AG20443 (cell line): Measurements from ENCODE around the gene LEPR.

Source experiments
- DNase-seq: peaks from one replicate; pipeline ENCODE4 v3.0.0; 2012; ENCODE audit warnings: low spot score, mixed read lengths

The LEPR gene

GRCh38 chr1:65409816-65410326 lies 10.6 kb upstream of the LEPR start:
- DNase-seq = no peak

DNA sequence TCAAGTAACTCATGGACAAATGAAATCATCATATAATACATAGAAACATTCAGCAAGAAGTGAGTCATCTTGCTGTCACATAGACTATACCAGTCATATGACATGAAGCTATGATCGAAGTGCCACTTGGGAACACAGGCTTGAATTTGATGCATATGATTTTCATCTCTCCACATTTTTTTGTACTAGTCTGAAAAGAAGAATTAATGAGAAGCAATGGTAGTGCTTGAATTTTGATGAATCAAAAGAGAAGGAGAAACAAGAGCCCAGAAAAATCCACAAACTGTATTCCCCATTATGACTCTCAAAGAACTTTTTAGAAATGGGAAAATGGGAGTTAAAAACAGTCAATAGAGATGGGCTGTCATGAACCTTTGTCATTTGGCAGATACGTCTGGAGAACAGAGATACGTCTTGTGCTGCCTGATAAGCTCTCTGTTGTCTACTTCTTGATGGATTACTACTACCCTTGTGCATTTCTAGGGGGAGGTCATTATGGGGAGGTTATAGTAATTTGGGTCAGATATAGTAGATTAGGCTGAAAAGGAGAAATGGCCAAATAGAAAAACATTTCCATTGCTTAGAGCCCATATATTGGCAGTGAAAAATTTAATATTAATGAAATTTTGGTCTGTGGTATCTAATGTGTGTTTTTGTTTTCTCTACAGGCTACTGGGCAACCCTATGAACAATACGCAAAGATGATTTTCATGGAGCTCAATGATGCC lies 8.0 kb upstream of the LEPR start:
- no peak for DNase-seq

GRCh38 chr1:65412984-65413375 lies 7.5 kb upstream of the LEPR start:
- DNase-seq = peak; percentile 26

GRCh38 chr1:65414538-65414937 lies 5.9 kb upstream of the LEPR start:
- no peak for DNase-seq

DNA sequence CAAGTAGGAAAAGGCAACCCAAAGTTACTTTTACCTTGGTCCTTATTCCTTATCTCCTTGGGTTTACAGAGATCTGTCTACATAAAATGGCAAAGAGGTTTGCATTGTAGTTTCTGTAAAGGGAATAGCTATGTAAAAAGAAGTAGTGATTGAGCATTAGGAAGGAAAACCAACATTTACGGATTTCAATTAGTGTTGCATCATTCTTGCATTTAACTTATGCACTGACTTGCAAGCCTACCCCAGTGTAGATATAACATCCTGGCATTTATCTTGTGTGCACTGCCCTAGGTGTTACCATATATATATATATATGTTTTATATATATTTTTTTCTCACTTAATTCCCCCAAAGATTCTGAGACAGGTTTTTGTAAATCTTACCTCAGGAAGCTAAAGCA lies 3.7 kb upstream of the LEPR start:
- no peak for DNase-seq

DNA sequence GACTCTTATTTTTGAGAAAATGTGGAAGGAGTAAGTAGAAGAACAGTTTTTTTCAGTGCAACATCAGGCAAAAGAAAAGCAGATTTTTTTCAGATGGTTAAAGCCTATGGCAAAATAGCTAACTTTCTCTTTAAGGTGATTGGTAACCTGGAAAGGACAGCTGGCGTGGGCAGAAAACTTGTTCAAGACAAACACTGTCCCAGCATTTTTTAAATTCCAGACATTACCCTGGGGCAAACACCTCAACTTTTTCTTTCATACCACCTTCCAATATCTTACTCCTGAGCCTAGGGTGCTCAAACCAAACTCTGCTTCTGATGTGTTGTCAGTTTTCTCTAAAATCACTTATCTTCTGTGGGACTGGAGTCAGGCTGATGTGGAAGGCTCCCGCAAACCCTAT lies 2.7 kb upstream of the LEPR start:
- DNase-seq = no peak

DNA sequence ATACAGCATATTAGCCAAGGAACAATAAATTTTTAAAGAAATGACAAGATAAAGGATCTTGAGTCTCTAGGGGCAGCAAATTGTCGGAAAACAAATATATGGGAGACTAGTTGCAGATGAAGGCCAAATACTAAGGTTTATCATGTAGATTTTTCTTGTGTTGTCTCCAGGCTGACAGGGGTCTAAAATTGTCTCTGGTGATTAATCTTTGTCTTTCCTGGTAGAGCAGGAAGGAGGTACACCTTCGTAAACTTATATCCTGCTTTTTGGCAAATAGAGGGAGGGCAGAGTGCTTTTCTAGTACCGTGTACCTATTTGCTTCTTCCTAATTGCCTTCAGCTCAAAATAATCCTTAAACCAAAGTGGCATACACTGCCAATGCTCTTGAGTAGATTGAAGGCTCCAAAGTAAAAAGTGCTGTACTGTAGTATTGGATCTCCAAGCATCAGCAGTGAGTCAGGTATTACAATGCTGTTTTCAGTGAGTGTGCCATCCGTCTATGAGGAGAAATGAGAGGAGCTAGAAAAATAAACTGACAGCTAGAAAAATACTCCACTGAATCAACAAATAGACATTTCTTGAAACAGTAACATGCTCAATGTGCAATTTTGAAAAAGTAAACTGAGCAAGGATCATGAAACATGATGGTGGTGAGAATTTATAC lies 1.8 kb upstream of the LEPR start:
- DNase-seq = no peak

- DNase-seq = peak; percentile 98
These were observed 533 bp upstream of the LEPR start for GRCh38 chr1:65419681-65420589.

DNA sequence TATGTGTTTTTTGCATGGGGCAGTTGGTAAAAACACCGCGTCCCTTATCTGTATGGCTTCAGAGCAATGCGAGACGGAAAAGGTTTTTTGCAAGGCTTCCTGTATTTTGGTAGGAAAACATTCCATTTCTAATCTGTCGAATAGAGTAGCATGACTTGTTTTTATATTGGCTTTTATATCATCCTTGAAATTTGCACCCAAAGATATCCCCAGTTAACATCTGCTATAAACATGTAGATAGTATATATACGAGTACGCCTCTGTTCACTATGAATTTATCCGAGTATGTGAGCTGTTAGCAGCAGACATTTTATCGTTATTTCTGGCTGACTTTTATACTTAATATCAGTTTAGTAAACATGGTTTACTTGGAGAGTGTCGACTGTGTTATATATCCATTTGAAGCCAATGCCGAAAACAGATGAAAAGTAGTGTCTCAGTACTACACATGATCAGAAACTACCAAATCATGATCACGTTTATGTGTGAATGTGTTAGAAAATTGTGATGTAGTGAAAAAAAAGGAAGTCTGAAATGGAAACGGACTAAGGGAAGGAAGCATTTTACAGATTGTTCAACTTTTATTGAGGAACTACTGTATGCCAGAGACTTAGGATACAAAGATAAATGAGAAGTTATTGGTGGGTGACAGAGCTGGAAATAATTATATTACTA lies 1.0 kb downstream of the LEPR start:
- DNase-seq = no peak

- DNase-seq = no peak
These were observed 2.1 kb downstream of the LEPR start for GRCh38 chr1:65422241-65423203.

DNA sequence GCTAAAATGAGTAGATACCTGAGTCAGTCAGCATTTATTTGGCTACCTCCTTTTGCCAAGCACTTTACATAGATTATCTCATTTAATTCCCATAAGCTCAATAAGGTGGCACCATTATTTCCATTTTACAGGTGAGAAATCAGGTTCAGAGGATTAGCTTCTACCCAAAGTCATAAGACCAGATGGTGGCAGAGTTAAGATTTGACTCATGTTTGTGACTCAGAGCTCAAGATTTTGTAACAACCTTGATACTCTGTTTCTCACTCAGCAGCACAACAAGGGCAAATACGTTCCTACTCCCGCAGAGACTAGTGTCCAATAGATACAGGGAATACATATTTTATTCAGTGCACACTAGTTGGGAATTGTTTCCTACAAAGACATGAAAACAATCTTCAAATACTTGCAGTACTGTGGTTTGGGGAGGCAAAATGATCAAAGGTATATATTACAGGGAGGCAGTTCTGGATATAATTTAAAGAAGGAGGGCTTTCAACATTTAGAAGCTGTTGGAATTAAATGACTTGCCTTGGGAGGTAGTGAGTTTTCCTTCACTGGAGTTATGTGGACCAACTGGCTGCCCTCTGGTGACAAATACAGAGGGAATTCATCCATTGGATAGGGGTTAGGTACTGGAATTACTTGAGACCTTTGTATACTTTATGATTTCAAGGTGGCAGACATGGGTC lies 3.6 kb downstream of the LEPR start:
- peak; percentile 67 for DNase-seq

GRCh38 chr1:65424573-65424889 lies 4.1 kb downstream of the LEPR start:
- DNase-seq = no peak

DNA sequence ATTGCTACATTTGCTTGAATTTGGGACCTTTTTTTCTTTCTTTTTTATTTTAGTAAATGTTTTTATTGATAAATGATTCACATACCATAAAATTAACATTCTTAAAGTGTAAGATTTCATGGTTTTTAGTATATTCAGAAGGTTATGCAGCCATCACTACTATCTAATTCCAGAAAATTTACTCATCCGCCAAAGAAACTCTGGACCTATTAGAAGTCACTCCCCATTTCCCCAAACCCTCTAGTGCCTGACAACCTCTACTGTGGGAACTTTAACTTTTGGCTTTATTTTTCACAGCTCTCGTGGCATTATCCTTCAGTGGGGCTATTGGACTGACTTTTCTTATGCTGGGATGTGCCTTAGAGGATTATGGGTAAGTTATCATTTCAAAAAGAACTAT lies 4.5 kb downstream of the LEPR start:
- no peak for DNase-seq

DNA sequence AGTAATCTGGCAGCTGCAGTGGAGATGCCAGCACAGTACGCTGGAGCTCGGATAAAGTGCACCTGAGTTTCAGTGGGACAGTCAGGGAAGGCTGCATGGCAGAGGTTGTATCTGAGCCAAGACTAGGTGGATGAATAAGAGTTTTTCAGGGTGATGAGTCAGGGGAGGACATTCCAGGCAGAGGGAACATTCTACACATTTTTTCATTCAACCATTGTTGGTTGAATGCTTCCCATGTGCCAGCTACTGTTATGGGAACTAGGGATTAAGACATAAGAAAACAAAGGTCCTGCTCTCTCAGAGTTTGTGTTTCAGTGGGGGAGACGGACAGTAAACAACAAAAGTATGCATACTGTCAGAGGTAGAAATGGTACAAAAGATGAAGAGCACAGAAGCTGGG lies 5.2 kb downstream of the LEPR start:
- DNase-seq = peak; percentile 68

- no peak for DNase-seq
These were observed 8.6 kb downstream of the LEPR start for GRCh38 chr1:65429078-65429477.

- DNase-seq = peak; percentile 73
These were observed 9.3 kb downstream of the LEPR start for GRCh38 chr1:65429806-65430205.

DNA sequence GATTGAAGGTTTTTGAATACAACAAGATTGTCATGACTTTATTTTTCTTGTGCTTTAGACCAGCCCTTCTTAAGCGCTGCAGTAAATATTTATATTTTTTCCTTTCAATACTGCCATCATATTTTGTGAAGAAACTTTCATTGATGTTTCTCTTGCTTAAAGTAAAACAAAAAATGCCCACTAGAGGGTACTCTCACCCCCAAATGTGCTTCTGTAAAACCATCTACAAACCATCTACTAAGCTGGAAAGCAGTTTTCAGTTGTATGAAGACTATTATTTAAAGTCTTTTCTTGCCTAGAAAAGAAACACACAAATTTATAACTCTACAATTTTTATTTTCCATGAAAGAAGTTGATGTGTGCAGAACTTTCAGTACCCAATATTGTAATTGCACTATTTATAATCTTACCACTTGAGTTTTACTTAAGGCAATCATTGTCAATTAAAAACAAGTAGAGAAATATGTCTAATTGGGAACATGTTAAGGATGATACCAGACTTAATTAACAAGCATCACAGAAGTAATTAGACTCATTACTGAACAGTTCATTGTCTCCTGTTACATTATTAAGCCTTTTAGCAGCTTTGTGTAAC lies 10.7 kb downstream of the LEPR start:
- DNase-seq = peak; percentile 30

GRCh38 chr1:65432918-65433317 lies 12.4 kb downstream of the LEPR start:
- no peak for DNase-seq

DNA sequence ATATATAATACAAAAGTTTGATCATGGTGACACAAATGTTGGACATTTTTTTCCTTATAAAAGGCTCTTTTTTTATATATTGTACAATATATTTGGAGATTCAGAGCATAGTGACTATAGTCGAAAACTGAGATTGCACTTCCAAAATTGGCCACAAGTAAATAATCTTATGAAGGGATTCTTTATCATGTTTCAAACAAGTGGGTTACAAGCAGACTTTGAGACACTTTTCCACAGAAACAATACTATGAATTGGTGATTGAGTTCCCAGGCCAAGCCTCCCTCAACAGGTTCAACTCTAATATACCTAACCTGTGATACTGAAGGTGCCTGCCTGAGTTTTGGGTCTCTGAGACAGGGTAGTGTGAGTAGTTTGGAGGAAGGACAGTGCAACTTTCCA lies 13.8 kb downstream of the LEPR start:
- no peak for DNase-seq

GRCh38 chr1:65434760-65435159 lies 14.3 kb downstream of the LEPR start:
- DNase-seq = no peak
